Measurements from ENCODE around the gene NIPSNAP2.
A peak's percentile ranks its signal among the peaks of the same experiment; 100 is the strongest.
"Not testable (repeated sequence)": the region's sequence is repeated elsewhere in the genome, so short reads cannot be mapped to it uniquely, and the experiment has no call there.

The NIPSNAP2 gene

DNA sequence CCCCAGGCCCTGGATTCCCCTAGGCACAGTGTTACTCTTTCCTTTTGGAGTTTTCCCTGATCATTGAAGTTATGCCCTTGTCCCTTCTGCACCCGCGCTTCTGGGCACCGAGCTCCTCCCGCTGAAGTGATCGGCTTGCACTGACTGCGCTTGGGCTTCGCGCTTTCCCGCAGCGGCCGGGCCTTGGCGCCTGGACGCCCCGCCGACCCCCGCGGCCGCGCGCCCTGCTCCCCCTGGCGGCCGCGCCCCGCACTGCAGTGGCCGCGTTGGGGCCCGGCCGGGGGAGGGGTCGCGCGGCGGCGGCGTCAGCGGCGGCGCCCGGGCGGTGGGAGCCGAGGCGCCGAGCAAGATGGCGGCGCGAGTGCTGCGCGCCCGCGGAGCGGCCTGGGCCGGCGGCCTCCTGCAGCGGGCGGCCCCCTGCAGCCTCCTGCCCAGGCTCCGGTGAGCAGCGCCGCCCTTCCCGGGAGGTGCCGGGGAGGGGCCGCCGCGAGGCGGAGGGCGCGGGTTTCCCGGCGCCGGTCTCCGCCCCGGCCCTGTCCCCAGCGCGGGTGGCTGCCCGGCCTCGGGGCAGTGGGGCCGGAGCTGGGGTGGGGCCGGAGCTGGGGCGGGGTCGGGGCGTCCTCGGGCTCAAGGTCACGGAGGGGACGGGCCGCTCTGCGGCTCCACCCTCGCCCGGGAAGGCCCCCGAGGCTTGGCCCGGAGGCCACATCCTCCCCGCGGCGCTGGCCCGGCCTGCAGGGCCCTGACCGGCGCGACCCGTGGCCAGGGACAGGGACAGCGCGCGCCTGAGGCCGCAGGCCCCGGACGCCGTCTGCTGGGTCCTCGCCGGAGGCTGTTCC is at the start of gene NIPSNAP2:
Gene NIPSNAP2, plus strand, starts transcription at position 325 of the 839 bp plus-strand sequence. Its CDS starts 25 bp downstream, at position 350.
- Mint-ChIP-seq H3K27me3 (no peaks in the 10 kb centered on the region), H3K27ac (peak within 1 kb of the TSS; percentile 79), H3K9me3 (no peaks in the 10 kb centered on the region), H3K36me3 (peaks cover 20% of the 10 kb centered on the region), H3K4me1 (peaks cover 46% of the 10 kb centered on the region), H3K4me3 (peak within 1 kb of the TSS; percentile 84)
- ATAC-seq, result peak; percentile 91

- Mint-ChIP-seq H3K4me3 (no peak overlapping the region), H3K36me3 (peaks cover 27% of the 10 kb centered on the region), H3K9me3 (no peaks in the 10 kb centered on the region), H3K4me1 (no peaks in the 10 kb centered on the region), H3K27me3 (no peaks in the 10 kb centered on the region), H3K27ac (no peak overlapping the region)
- ATAC-seq, result no peak
These were observed 46.6 kb upstream of the NIPSNAP2 start for GRCh38 chr7:55917771-55918170.

DNA sequence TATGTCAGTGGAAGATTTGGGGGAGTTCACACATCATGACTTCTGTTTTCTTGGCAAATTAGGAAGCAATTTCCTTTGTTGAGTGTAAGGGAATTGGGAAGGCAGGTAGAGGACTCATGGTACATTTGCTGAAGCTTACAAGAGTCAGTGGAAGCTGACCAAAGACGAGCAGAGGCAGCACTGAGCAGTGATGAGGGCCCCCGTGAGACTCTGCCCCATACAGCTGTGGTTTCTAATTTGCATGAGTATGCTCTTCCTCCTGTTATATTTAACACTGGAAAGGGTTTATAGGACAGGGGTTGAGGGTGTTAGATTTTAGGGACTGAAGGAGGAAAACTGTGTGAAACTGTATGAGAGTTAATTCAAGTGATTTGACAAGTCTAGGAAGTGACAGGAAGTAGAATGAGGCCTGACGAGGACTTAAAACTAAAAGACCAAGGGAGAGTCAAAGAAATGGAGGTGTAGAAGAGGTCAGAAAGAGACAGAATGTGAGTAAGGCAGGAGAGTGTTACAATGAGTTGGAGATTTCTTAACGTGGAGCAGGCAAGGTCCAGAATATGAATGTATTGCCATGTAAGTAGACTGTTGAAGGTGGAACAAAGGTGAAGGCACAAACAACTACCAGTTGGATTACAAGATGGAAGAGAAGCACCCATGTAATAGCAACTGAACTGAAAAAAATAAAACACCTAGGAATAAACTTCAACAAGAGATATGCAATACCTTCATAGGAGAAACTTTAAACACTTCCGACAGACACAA is 36.2 kb upstream of the NIPSNAP2 start:
- Mint-ChIP-seq H3K27me3 (no peaks in the 10 kb centered on the region), H3K9me3 (no peaks in the 10 kb centered on the region), H3K27ac (no peak overlapping the region), H3K4me3 (no peak overlapping the region), H3K4me1 (peaks cover 11% of the 10 kb centered on the region), H3K36me3 (peaks cover 23% of the 10 kb centered on the region)
- no peak for ATAC-seq

GRCh38 chr7:55931421-55932151 is 32.8 kb upstream of the NIPSNAP2 start:
- Mint-ChIP-seq H3K36me3 (peaks cover 17% of the 10 kb centered on the region), H3K27me3 (no peaks in the 10 kb centered on the region), H3K9me3 (peaks cover 2% of the 10 kb centered on the region), H3K27ac (no peak overlapping the region), H3K4me3 (no peak overlapping the region), H3K4me1 (peaks cover 11% of the 10 kb centered on the region)
- no peak for ATAC-seq

- peaks cover 29% of the 10 kb centered on the region for H3K9me3 Mint-ChIP-seq
- H3K4me1 Mint-ChIP-seq, result no peaks in the 10 kb centered on the region
- H3K36me3 Mint-ChIP-seq, result peaks cover 35% of the 10 kb centered on the region
- no peak overlapping the region for H3K4me3 Mint-ChIP-seq
- H3K27me3 Mint-ChIP-seq, result no peaks in the 10 kb centered on the region
- ATAC-seq, result no peak
- no peak overlapping the region for H3K27ac Mint-ChIP-seq
These were observed 24.8 kb upstream of the NIPSNAP2 start for GRCh38 chr7:55939514-55940123.

- H3K9me3 Mint-ChIP-seq, result peaks cover 13% of the 10 kb centered on the region
- H3K27ac Mint-ChIP-seq, result no peak overlapping the region
- peaks cover 5% of the 10 kb centered on the region for H3K36me3 Mint-ChIP-seq
- no peaks in the 10 kb centered on the region for H3K27me3 Mint-ChIP-seq
- no peak for ATAC-seq
- H3K4me1 Mint-ChIP-seq, result peaks cover 2% of the 10 kb centered on the region
- H3K4me3 Mint-ChIP-seq, result no peak overlapping the region
These were observed 17.8 kb upstream of the NIPSNAP2 start for GRCh38 chr7:55946545-55946944.

GRCh38 chr7:55951637-55952351 is 12.6 kb upstream of the NIPSNAP2 start, which contains the start of gene MRPS17:
MRPS17 (plus strand) TSS chr7:55951877; CDS start chr7:55953196, 1,319 bp downstream.
- Mint-ChIP-seq H3K27me3 (no peaks in the 10 kb centered on the region), H3K9me3 (peaks cover 3% of the 10 kb centered on the region), H3K4me1 (peaks cover 14% of the 10 kb centered on the region), H3K36me3 (peaks cover 24% of the 10 kb centered on the region), H3K27ac (peak within 1 kb of the TSS; percentile 94), H3K4me3 (peak within 1 kb of the TSS; percentile 88)
- ATAC-seq, result peak; percentile 100

DNA sequence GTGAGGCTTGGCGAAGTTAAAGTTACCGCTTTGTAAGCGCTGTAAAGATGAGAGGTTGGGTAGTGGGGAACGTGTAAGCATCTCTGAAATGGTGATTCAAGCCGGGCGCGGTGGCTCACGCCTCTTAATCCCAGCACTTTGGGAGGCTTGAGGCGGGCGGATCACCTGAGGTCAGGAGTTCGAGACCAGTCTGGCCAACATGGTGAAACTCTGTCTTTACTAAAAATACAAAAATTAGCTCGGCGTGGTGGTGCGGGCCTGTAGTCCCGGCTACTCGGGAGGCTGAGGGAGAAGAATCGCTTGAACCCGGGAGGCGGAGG is 12.1 kb upstream of the NIPSNAP2 start:
- peak overlapping the region; percentile 94 for H3K27ac Mint-ChIP-seq
- H3K9me3 Mint-ChIP-seq, H3K27me3 Mint-ChIP-seq, ATAC-seq: not testable (repeated sequence)
- H3K36me3 Mint-ChIP-seq, result peaks cover 27% of the 10 kb centered on the region
- H3K4me1 Mint-ChIP-seq, result peaks cover 14% of the 10 kb centered on the region
- peak overlapping the region; percentile 88 for H3K4me3 Mint-ChIP-seq

DNA sequence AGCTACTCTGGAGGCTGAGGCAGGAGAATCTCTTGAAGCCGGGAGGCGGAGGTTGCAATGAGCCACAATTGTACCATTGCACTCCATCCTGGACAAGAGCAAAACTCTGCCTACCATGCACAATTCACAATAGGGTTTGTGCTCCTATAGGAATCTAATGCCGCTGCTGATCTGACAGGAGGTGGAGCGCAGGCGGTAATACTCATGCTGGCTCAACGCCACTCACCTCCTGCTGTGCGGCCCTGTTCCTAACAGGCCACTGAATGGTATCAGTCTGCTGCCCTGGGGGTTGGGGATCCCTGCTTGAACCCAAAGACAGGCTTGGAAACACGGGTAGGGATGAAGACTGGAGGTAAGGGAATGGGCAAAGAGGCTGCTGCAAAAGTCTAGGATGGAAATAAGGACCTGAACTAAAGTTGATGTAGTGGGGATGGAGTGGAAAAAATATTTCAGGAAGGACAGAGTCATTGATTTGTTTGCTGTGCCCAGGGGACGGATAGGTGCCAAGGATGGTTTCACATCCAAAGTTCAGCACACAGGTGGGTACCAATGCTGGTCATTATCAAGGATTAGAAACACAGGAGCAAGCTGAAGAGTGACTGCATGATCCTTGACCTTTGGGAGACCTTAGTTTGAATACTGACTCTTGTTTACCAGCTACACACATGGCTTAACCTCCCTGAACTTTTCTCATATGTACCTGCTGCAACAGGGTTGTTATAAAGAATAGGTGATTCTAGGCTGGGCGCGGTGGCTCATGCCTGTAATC is 10.5 kb upstream of the NIPSNAP2 start:
- Mint-ChIP-seq H3K4me3 (no peak overlapping the region), H3K27me3 (no peaks in the 10 kb centered on the region), H3K9me3 (peaks cover 3% of the 10 kb centered on the region), H3K4me1 (peaks cover 14% of the 10 kb centered on the region), H3K27ac (no peak overlapping the region), H3K36me3 (peaks cover 39% of the 10 kb centered on the region)
- no peak for ATAC-seq

DNA sequence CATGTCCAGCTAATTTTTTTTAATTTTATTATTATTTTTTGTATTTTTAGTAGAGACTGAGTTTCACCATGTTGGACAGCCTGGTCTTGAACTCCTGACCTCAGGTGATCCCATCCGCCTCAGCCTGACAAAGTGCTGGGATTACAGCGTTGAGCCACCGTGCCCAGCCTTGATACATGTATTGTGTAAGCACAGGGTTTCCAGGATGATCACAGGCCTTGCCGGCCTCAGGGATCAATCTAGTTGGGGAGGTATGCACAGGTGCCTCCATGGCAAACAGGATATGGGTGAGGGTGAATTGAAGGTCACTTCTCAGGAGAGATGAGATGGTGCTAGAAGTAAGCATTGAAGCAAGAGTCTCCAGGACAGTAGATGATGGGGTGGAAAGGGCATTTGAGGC is 7.2 kb upstream of the NIPSNAP2 start:
- Mint-ChIP-seq H3K27me3 (no peaks in the 10 kb centered on the region), H3K4me3 (no peak overlapping the region), H3K27ac (no peak overlapping the region), H3K36me3 (peaks cover 47% of the 10 kb centered on the region), H3K4me1 (peaks cover 8% of the 10 kb centered on the region), H3K9me3 (no peaks in the 10 kb centered on the region)
- ATAC-seq, result no peak

GRCh38 chr7:55962014-55962413 is 2.4 kb upstream of the NIPSNAP2 start:
- Mint-ChIP-seq H3K27ac (peak overlapping the region; percentile 66), H3K4me3 (no peak overlapping the region), H3K36me3 (peaks cover 24% of the 10 kb centered on the region), H3K4me1 (peaks cover 33% of the 10 kb centered on the region), H3K27me3 (no peaks in the 10 kb centered on the region), H3K9me3 (no peaks in the 10 kb centered on the region)
- no peak for ATAC-seq

GRCh38 chr7:55963584-55964168 is 709 bp upstream of the NIPSNAP2 start:
- peaks cover 16% of the 10 kb centered on the region for H3K36me3 Mint-ChIP-seq
- H3K27me3 Mint-ChIP-seq, result no peaks in the 10 kb centered on the region
- peaks cover 38% of the 10 kb centered on the region for H3K4me1 Mint-ChIP-seq
- H3K9me3 Mint-ChIP-seq, result no peaks in the 10 kb centered on the region
- ATAC-seq, result no peak
- peak overlapping the region; percentile 79 for H3K4me3 Mint-ChIP-seq
- peak overlapping the region; percentile 68 for H3K27ac Mint-ChIP-seq

DNA sequence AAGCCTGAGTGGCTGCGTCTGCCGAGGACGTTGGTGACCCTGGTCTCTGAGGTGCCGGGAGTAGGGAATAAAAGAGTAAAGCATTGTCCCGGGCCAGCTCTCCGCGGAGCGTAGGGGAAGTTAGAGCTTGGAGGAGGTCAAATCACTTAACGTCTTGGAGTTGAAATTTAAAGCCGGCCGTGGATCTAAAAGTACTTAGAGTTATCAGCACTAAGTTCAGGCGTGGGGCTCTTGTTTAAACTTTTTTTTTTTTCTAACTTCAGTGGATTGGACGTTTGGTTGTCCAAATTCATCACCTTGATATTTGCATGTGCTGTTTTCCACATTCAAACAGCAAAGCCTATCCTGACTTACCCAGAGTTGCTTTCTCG is 700 bp downstream of the NIPSNAP2 start:
- ATAC-seq, result no peak
- peaks cover 52% of the 10 kb centered on the region for H3K4me1 Mint-ChIP-seq
- peak overlapping the region; percentile 84 for H3K4me3 Mint-ChIP-seq
- H3K36me3 Mint-ChIP-seq, result peaks cover 14% of the 10 kb centered on the region
- no peaks in the 10 kb centered on the region for H3K9me3 Mint-ChIP-seq
- H3K27ac Mint-ChIP-seq, result peak overlapping the region; percentile 79
- no peaks in the 10 kb centered on the region for H3K27me3 Mint-ChIP-seq
